WTC11 (cell line): ENCODE measurements around the gene ETV5. TPM values are rescaled to one million over a fixed set of nuclear protein-coding genes. Genes with fewer than 3 reads are reported as not detected.

Experiments
- ATAC-seq: fragments of 200-7000 bp; cut with Tn5 transposase; 2 replicates; pipeline ENCODE4 v1.10.0; 2021; ENCODE audit warnings: mild to moderate bottlenecking, moderate library complexity
- CTCF ChIA-PET: fragments of 300-600 bp; sonication (Branson Sonifier 250); formaldehyde crosslinking; loops from one replicate; lab custom pipeline; 2021; ENCODE audit warnings: antibody characterized with exemption; lab: Charles Lee
- POLR2A ChIA-PET: fragments of 350-600 bp; sonication (Branson Sonifier 250); formaldehyde crosslinking; loops from one replicate; lab custom pipeline; 2021; ENCODE audit warnings: antibody characterized with exemption; lab: Charles Lee
- DNase-seq: peaks from one replicate; pipeline ENCODE4 v3.0.0; 2021; ENCODE audit warnings: low spot score
- H3K27ac Mint-ChIP-seq: 2 replicates; pipeline ENCODE4 v1.8.0; 2021; ENCODE audit warnings: mixed read lengths
- H3K27me3 Mint-ChIP-seq: 2 replicates; pipeline ENCODE4 v1.8.0; 2021; ENCODE audit warnings: low read depth, mild to moderate bottlenecking, moderate library complexity, mixed read lengths
- H3K36me3 Mint-ChIP-seq: 2 replicates; pipeline ENCODE4 v1.8.0; 2021; ENCODE audit warnings: mixed read lengths
- H3K4me1 Mint-ChIP-seq: 2 replicates; pipeline ENCODE4 v1.8.0; 2022; ENCODE audit warnings: mixed read lengths
- H3K4me3 Mint-ChIP-seq: 2 replicates; pipeline ENCODE4 v1.8.0; 2021; ENCODE audit warnings: mild to moderate bottlenecking, moderate library complexity, mixed read lengths
- H3K9me3 Mint-ChIP-seq: 2 replicates; pipeline ENCODE4 v1.8.0; 2021; ENCODE audit warnings: mixed read lengths
- ATF2 ChIP-seq: sonication (generic); formaldehyde crosslinking; IDR thresholded peaks from 2 replicates; pipeline ENCODE4 v1.8.1; 2022; ENCODE audit warnings: low read depth, missing genetic modification reagents, borderline replicate concordance
- ATF3 ChIP-seq: sonication (generic); formaldehyde crosslinking; conservative IDR thresholded peaks from 2 replicates; pipeline ENCODE4 v1.8.1; 2022; ENCODE audit warnings: mild to moderate bottlenecking, missing genetic modification reagents
- CDX4 ChIP-seq: fragments of 250-450 bp; sonication (Bioruptor Pico); IDR thresholded peaks from 2 replicates; pipeline ENCODE4 v1.9.0; 2021; ENCODE audit warnings: moderate library complexity, mild to moderate bottlenecking, inconsistent platforms, borderline replicate concordance
- ETV6 ChIP-seq: sonication (generic); formaldehyde crosslinking; IDR thresholded peaks from 2 replicates; pipeline ENCODE4 v1.8.1; 2022; ENCODE audit warnings: mild to moderate bottlenecking, missing genetic modification reagents
- FOXP1 ChIP-seq: sonication (generic); formaldehyde crosslinking; IDR thresholded peaks from 2 replicates; pipeline ENCODE4 v1.8.0; 2022; ENCODE audit warnings: missing genetic modification reagents, mild to moderate bottlenecking, moderate library complexity, borderline replicate concordance
- FOXP4 ChIP-seq: sonication (generic); formaldehyde crosslinking; IDR thresholded peaks from 2 replicates; pipeline ENCODE4 v1.8.0; 2022; ENCODE audit warnings: mild to moderate bottlenecking, missing genetic modification reagents
- GRHL2 ChIP-seq: fragments of 250-450 bp; sonication (Bioruptor Pico); IDR thresholded peaks from 2 replicates; pipeline ENCODE4 v1.8.0; 2022; ENCODE audit warnings: mild to moderate bottlenecking, moderate library complexity; ENCODE audit not compliant: insufficient replicate concordance, severe bottlenecking
- HMGA2 ChIP-seq: fragments of 250-450 bp; sonication (Bioruptor Pico); IDR thresholded peaks from 2 replicates; pipeline ENCODE4 v1.4.0; 2021; ENCODE audit warnings: mild to moderate bottlenecking, moderate library complexity
- KAT7 ChIP-seq: sonication (generic); formaldehyde crosslinking; IDR thresholded peaks from 2 replicates; pipeline ENCODE4 v1.8.1; 2023; ENCODE audit warnings: missing genetic modification reagents, mild to moderate bottlenecking, borderline replicate concordance
- MLX ChIP-seq: sonication (generic); formaldehyde crosslinking; IDR thresholded peaks from 2 replicates; pipeline ENCODE4 v1.8.1; 2023; ENCODE audit warnings: mild to moderate bottlenecking, missing genetic modification reagents, moderate library complexity
- NFATC4 ChIP-seq: fragments of 250-450 bp; sonication (Bioruptor Pico); IDR thresholded peaks from 2 replicates; pipeline ENCODE4 v1.9.0; 2021; ENCODE audit warnings: mild to moderate bottlenecking
- NR1H2 ChIP-seq: sonication (generic); formaldehyde crosslinking; IDR thresholded peaks from 2 replicates; pipeline ENCODE4 v1.9.0; 2021; ENCODE audit warnings: mild to moderate bottlenecking, moderate library complexity, missing genetic modification reagents
- OVOL2 ChIP-seq: fragments of 250-450 bp; sonication (Bioruptor Pico); IDR thresholded peaks from 2 replicates; pipeline ENCODE4 v1.9.0; 2021; ENCODE audit warnings: mild to moderate bottlenecking, borderline replicate concordance
- PRRX2 ChIP-seq: fragments of 250-450 bp; sonication (Bioruptor Pico); IDR thresholded peaks from 2 replicates; pipeline ENCODE4 v1.8.0; 2021; ENCODE audit warnings: mild to moderate bottlenecking
- RORB ChIP-seq: fragments of 250-450 bp; sonication (Bioruptor Pico); IDR thresholded peaks from 2 replicates; pipeline ENCODE4 v1.9.0; 2021; ENCODE audit warnings: mild to moderate bottlenecking
- SMAD3 ChIP-seq: sonication (generic); formaldehyde crosslinking; IDR thresholded peaks from 2 replicates; pipeline ENCODE4 v1.8.0; 2022; ENCODE audit warnings: missing genetic modification reagents, mild to moderate bottlenecking, borderline replicate concordance
- SP1 ChIP-seq: sonication (generic); formaldehyde crosslinking; conservative IDR thresholded peaks from 2 replicates; pipeline ENCODE4 v1.8.1; 2022; ENCODE audit warnings: missing genetic modification reagents
- ZNF219 ChIP-seq: sonication (generic); formaldehyde crosslinking; IDR thresholded peaks from 2 replicates; pipeline ENCODE4 v1.8.0; 2023; ENCODE audit warnings: missing genetic modification reagents, mild to moderate bottlenecking, borderline replicate concordance
- ZNF317 ChIP-seq: sonication (generic); formaldehyde crosslinking; IDR thresholded peaks from 2 replicates; pipeline ENCODE4 v1.8.1; 2023; ENCODE audit warnings: low read depth, mild to moderate bottlenecking, moderate library complexity, missing genetic modification reagents, borderline replicate concordance
- ZNF416 ChIP-seq: fragments of 250-450 bp; sonication (Bioruptor Pico); IDR thresholded peaks from 2 replicates; pipeline ENCODE4 v1.9.0; 2021; ENCODE audit warnings: mild to moderate bottlenecking, inconsistent platforms
- ZNF671 ChIP-seq: fragments of 250-450 bp; sonication (Bioruptor Pico); IDR thresholded peaks from 2 replicates; pipeline ENCODE4 v1.8.0; 2021; ENCODE audit warnings: mild to moderate bottlenecking
- total RNA-seq: library from RNA; stranded (reverse); gene quantifications from 3 replicates; pipeline ENCODE4 v1.2.3, GENCODE V29; 2021
- TF ChIP-seq, protein P1 (sequence below): sonication (generic); formaldehyde crosslinking; IDR thresholded peaks from 2 replicates; pipeline ENCODE4 v1.8.1; 2022; ENCODE audit warnings: mild to moderate bottlenecking, moderate library complexity, missing genetic modification reagents

Gene ETV5
- total RNA-seq, 1 experiment from 2014 or later: 71.3 TPM

DNA sequence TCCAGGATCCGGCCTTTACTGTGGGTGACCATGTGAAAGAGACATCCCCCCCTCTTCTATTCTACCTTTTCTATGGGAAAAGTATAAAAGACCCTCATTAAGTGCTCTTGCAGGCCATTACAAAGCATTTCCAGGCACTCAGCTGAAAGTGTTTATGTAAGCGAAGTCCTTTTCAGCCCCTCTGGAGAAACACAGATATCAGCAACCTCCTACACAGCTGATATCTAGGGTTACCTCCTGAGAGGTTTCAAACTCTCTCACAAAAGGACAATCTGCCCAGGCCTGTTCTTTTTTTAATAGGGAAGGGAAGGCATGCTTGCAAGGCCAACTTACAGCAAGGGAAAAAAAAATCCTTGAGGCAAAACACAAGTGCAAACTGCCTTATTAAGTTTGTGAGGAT lies 12.6 kb downstream of the ETV5 start:
- no peak for DNase-seq
- peak overlapping the region; percentile 31; the same call in 1 of the 2 replicates for H3K4me3 Mint-ChIP-seq
- TF ChIP-seq PRRX2 (CRISPR knock-in tag) (no peak), ATF3 (CRISPR knock-in tag) (no peak), ZNF219 (no peak), SP1 (CRISPR knock-in tag) (no peak), KAT7 (CRISPR knock-in tag) (no peak), ZNF671 (CRISPR knock-in tag) (no peak), CDX4 (CRISPR knock-in tag) (no peak), ETV6 (CRISPR knock-in tag) (no peak), HMGA2 (CRISPR knock-in tag) (no peak), ZNF416 (CRISPR knock-in tag) (no peak), OVOL2 (CRISPR knock-in tag) (no peak), MLX (CRISPR knock-in tag) (no peak)
- H3K4me1 Mint-ChIP-seq: peaks cover 85% of the 10 kb centered on the region
- no peak for ATAC-seq
- peaks cover 29% of the 10 kb centered on the region for H3K36me3 Mint-ChIP-seq
- no peaks in the 10 kb centered on the region for H3K27me3 Mint-ChIP-seq
- CTCF ChIA-PET: interaction anchor here (1.2 to 3.7 kb wide), 4 partner anchors 9 to 165 kb away, joined by 5 to 30 read pairs (median 13); partner anchors contain the start of gene ETV5
- H3K9me3 Mint-ChIP-seq: no peaks in the 10 kb centered on the region
- H3K27ac Mint-ChIP-seq: peak overlapping the region; percentile 98
- POLR2A ChIA-PET: interaction anchor here (2.3 kb wide), 1 partner anchor 13 kb away, joined by 6 read pairs; no protein-coding TSS in a partner anchor

GRCh38 chr3:186095561-186096081 lies 13.3 kb downstream of the ETV5 start:
- no peak overlapping the region for H3K4me3 Mint-ChIP-seq
- H3K36me3 Mint-ChIP-seq: peaks cover 26% of the 10 kb centered on the region
- no peak for TF ChIP-seq FOXP4 (CRISPR knock-in tag)
- TF ChIP-seq GRHL2 (CRISPR knock-in tag): no peak
- no peak for TF ChIP-seq FOXP1 (CRISPR knock-in tag)
- ChIA-PET POLR2A (no interaction called here), CTCF (interaction anchor here (0.9 to 3.7 kb wide), 3 partner anchors 8 to 146 kb away, joined by 3 to 30 read pairs (median 14); no protein-coding TSS in a partner anchor)
- H3K27ac Mint-ChIP-seq: peak overlapping the region; percentile 35; the same call in 1 of the 2 replicates
- H3K27me3 Mint-ChIP-seq: no peaks in the 10 kb centered on the region
- H3K9me3 Mint-ChIP-seq: no peaks in the 10 kb centered on the region
- no peak for ATAC-seq
- H3K4me1 Mint-ChIP-seq: peaks cover 86% of the 10 kb centered on the region
- DNase-seq: no peak

DNA sequence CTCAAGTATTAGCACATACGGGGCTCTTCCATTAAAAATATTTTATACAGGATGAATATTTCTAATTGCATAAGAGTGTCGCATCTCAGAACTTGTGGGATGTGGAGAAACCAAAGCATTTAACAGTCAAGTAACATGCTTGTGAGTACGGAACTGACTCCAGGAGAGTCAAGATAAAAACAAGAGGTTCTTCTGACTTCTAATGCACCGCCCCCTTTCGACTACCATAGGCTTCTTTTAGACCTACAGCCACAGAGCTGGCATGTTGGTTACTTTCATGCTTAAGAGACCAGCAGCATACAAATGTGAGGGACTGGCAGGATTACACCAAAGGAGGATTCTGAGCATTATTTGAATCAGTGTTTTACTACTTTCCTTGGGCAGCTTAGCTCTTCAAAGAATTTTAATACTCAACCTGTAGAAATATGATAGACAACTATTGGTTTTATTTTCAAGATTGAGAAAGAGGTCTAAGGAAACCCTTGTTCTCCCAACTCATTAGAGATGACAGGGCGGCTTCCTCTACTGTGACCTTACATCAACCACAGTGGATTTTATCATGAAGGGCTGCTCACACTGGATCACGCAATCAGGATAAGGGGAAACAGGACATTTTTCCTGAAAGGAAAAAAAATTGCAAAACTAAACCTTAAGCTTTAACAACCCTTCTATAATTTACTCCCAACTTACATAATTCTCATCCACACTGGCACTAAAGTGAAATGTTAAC lies 14.0 kb downstream of the ETV5 start:
- DNase-seq (no peak), ATAC-seq (no peak)
- Mint-ChIP-seq H3K4me3 (no peak overlapping the region), H3K9me3 (no peaks in the 10 kb centered on the region), H3K36me3 (peaks cover 26% of the 10 kb centered on the region), H3K27me3 (no peaks in the 10 kb centered on the region), H3K27ac (no peak overlapping the region), H3K4me1 (peaks cover 78% of the 10 kb centered on the region)
- ChIA-PET CTCF (interaction anchor here (0.9 to 1.5 kb wide), 2 partner anchors 92 to 151 kb away, joined by 3 read pairs; no protein-coding TSS in a partner anchor), POLR2A (no interaction called here)
- TF ChIP-seq NFATC4 (CRISPR knock-in tag) (no peak), ZNF317 (CRISPR knock-in tag) (no peak), NR1H2 (CRISPR knock-in tag) (no peak), SMAD3 (CRISPR knock-in tag) (no peak), RORB (no peak), ATF2 (CRISPR knock-in tag) (no peak), GRHL2 (CRISPR knock-in tag) (no peak)
- TF ChIP-seq, protein P1, sequence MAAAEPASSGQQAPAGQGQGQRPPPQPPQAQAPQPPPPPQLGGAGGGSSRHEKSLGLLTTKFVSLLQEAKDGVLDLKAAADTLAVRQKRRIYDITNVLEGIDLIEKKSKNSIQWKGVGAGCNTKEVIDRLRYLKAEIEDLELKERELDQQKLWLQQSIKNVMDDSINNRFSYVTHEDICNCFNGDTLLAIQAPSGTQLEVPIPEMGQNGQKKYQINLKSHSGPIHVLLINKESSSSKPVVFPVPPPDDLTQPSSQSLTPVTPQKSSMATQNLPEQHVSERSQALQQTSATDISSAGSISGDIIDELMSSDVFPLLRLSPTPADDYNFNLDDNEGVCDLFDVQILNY: no peak
